Stimulated activated naive CD4-positive, alpha-beta T cell treated with Interleukin-2 at 50 U/mL for 16 hours (primary cell): ENCODE results near the gene SENP2.
"Not testable (repeated sequence)": the region's sequence is repeated elsewhere in the genome, so short reads cannot be mapped to it uniquely, and the experiment has no call there.

Source experiments
- DNase-seq: peaks from one replicate; lab custom pipeline; 2025; lab: John Stamatoyannopoulos, UW

Gene SENP2

GRCh38 chr3:185647134-185647879 is 61.2 kb downstream of the SENP2 start:
- DNase-seq: no peak

GRCh38 chr3:185647880-185648210 is 61.8 kb downstream of the SENP2 start:
- no peak for DNase-seq

- no peak for DNase-seq
These were observed 62.3 kb downstream of the SENP2 start for GRCh38 chr3:185648396-185648795.

- no peak for DNase-seq
These were observed 63.3 kb downstream of the SENP2 start for GRCh38 chr3:185649414-185649813.

GRCh38 chr3:185651971-185652370 is 65.9 kb downstream of the SENP2 start:
- DNase-seq: no peak

- DNase-seq: no peak
These were observed 68.1 kb downstream of the SENP2 start for GRCh38 chr3:185653949-185654757.

GRCh38 chr3:185654758-185655145 is 68.7 kb downstream of the SENP2 start:
- DNase-seq: no peak

GRCh38 chr3:185655426-185656320 is 69.6 kb downstream of the SENP2 start:
- no peak for DNase-seq

GRCh38 chr3:185656321-185656840 is 70.3 kb downstream of the SENP2 start:
- no peak for DNase-seq

GRCh38 chr3:185657211-185657610 is 71.1 kb downstream of the SENP2 start:
- no peak for DNase-seq

GRCh38 chr3:185657691-185658503 is 71.8 kb downstream of the SENP2 start:
- DNase-seq: no peak

- no peak for DNase-seq
These were observed 72.4 kb downstream of the SENP2 start for GRCh38 chr3:185658504-185658912.

- no peak for DNase-seq
These were observed 72.8 kb downstream of the SENP2 start for GRCh38 chr3:185658943-185659342.

- DNase-seq: peak; percentile 24
These were observed 74.1 kb downstream of the SENP2 start for GRCh38 chr3:185659942-185660921.

GRCh38 chr3:185661296-185661695 is 75.2 kb downstream of the SENP2 start:
- not testable (repeated sequence) for DNase-seq

GRCh38 chr3:185661772-185662171 is 75.7 kb downstream of the SENP2 start:
- DNase-seq: no peak

GRCh38 chr3:185663929-185664328 is 77.8 kb downstream of the SENP2 start:
- DNase-seq: no peak

GRCh38 chr3:185667574-185667973 is 81.5 kb downstream of the SENP2 start:
- no peak for DNase-seq

- DNase-seq: no peak
These were observed 91.2 kb downstream of the SENP2 start for GRCh38 chr3:185677146-185677829.

- no peak for DNase-seq
These were observed 91.9 kb downstream of the SENP2 start for GRCh38 chr3:185678027-185678426.
